ENCODE measurements around the gene ARL15. TPM values are rescaled to one million over a fixed set of nuclear protein-coding genes. Genes with fewer than 3 reads are reported as not detected.

ARL15 gene
- total and polyA plus RNA-seq, 9 of the 15 experiments (the other 6 are each of a cell fraction or from before 2014, with no cell fraction given), result 18.5 to 80.4 (median 57.0) TPM

DNA sequence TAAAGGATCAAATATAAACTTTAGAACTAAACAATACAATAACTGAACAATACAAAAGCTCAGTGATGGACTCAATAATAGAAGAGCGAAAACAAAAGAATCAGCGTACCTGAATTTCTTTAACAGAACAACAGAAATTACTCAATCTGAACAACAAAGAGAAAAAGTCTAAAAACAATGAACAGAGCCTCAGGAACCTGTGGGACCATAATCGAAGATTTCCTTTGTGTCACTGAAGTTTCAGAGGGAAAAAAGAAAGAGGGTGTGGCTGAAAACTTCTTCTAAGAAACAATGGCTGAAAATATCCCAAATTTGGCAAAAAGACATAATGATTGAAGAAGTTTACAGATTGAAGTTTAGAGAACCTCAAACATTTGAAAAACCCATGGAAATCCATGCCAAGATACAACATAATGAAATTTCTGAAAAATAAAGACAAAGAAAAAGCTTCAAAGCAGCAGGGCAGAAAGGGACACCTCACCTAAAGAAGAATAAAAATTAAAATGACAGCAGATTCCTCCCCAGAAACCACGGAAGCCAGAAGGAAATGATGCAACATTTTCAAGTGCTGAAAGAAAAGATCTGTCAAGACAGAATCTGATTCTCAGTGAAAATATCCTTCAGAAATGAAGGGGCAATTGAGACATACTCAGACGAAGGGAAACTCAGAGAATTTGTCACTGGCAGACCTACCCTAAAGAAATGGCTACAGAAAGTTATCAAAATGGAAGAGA lies 288.8 kb downstream of the ARL15 start (continued):
- TF ChIP-seq, protein P1, sequence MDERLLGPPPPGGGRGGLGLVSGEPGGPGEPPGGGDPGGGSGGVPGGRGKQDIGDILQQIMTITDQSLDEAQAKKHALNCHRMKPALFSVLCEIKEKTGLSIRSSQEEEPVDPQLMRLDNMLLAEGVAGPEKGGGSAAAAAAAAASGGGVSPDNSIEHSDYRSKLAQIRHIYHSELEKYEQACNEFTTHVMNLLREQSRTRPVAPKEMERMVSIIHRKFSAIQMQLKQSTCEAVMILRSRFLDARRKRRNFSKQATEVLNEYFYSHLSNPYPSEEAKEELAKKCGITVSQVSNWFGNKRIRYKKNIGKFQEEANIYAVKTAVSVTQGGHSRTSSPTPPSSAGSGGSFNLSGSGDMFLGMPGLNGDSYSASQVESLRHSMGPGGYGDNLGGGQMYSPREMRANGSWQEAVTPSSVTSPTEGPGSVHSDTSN (CRISPR knock-in tag; IDR thresholded peaks at IDR 0.05; ENCODE audit: low read depth), result no peak
- TF ChIP-seq, protein P1 (tag; conservative IDR thresholded peaks at IDR 0.05; ENCODE audit: low read depth), result peak; percentile 92
- peak; percentile 26 for TF ChIP-seq TAF9B (IDR thresholded peaks at IDR 0.05; ENCODE audit: partially characterized antibody)
- no peak for TF ChIP-seq FOSL1 (tag; conservative IDR thresholded peaks at IDR 0.05)
- TF ChIP-seq BCOR (IDR thresholded peaks at IDR 0.05), result no peak
- TF ChIP-seq, protein P2, sequence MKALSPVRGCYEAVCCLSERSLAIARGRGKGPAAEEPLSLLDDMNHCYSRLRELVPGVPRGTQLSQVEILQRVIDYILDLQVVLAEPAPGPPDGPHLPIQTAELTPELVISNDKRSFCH (CRISPR knock-in tag; IDR thresholded peaks at IDR 0.05), result no peak
- TF ChIP-seq, protein P2 (tag; IDR thresholded peaks at IDR 0.05), result no peak
- peak; percentile 93 for TF ChIP-seq CEBPB (tag; IDR thresholded peaks at IDR 0.05)
- TF ChIP-seq JUN (IDR thresholded peaks at IDR 0.05; ENCODE audit: borderline replicate concordance, low read depth, low read length), result 0 out of 2 replicates have a peak, but pooled peaks have one; percentile 7
- TF ChIP-seq JUN (CRISPR knock-in tag; IDR thresholded peaks at IDR 0.05; ENCODE audit: borderline replicate concordance), result no peak
- TF ChIP-seq, protein P3, sequence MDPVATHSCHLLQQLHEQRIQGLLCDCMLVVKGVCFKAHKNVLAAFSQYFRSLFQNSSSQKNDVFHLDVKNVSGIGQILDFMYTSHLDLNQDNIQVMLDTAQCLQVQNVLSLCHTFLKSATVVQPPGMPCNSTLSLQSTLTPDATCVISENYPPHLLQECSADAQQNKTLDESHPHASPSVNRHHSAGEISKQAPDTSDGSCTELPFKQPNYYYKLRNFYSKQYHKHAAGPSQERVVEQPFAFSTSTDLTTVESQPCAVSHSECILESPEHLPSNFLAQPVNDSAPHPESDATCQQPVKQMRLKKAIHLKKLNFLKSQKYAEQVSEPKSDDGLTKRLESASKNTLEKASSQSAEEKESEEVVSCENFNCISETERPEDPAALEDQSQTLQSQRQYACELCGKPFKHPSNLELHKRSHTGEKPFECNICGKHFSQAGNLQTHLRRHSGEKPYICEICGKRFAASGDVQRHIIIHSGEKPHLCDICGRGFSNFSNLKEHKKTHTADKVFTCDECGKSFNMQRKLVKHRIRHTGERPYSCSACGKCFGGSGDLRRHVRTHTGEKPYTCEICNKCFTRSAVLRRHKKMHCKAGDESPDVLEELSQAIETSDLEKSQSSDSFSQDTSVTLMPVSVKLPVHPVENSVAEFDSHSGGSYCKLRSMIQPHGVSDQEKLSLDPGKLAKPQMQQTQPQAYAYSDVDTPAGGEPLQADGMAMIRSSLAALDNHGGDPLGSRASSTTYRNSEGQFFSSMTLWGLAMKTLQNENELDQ (CRISPR knock-in tag; IDR thresholded peaks at IDR 0.05; ENCODE audit: borderline replicate concordance), result no peak
- TF ChIP-seq ZNF24 (IDR thresholded peaks at IDR 0.05), result peak; percentile 51; the same call in 1 of the 2 replicates
- TF ChIP-seq, protein P4, sequence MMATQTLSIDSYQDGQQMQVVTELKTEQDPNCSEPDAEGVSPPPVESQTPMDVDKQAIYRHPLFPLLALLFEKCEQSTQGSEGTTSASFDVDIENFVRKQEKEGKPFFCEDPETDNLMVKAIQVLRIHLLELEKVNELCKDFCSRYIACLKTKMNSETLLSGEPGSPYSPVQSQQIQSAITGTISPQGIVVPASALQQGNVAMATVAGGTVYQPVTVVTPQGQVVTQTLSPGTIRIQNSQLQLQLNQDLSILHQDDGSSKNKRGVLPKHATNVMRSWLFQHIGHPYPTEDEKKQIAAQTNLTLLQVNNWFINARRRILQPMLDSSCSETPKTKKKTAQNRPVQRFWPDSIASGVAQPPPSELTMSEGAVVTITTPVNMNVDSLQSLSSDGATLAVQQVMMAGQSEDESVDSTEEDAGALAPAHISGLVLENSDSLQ (IDR thresholded peaks at IDR 0.05), result peak; percentile 82
- 0 out of 2 replicates have a peak, but pooled peaks have one; percentile 44 for TF ChIP-seq TAF7 (tag; IDR thresholded peaks at IDR 0.05)
- no peak for TF ChIP-seq MTA2 (IDR thresholded peaks at IDR 0.05; ENCODE audit: low read depth)
- peak; percentile 39; the same call in 1 of the 2 replicates for TF ChIP-seq MYC (IDR thresholded peaks at IDR 0.05; ENCODE audit: low read depth, low read length)
- no peak for TF ChIP-seq MYC (CRISPR knock-in tag; IDR thresholded peaks at IDR 0.05; ENCODE audit: borderline replicate concordance, low read depth)
- 0 out of 2 replicates have a peak, but pooled peaks have one; percentile 19 for TF ChIP-seq SMAD4 (CRISPR knock-in tag; conservative IDR thresholded peaks at IDR 0.05)
- peak; percentile 34; the same call in 1 of the 2 replicates for TF ChIP-seq CXXC5 (CRISPR knock-in tag; IDR thresholded peaks at IDR 0.05)
- TF ChIP-seq THRAP3 (IDR thresholded peaks at IDR 0.05; ENCODE audit: borderline replicate concordance), result no peak
- peak; percentile 77 for TF ChIP-seq EP400 (IDR thresholded peaks at IDR 0.05)
- TF ChIP-seq LEF1 (IDR thresholded peaks at IDR 0.05), result peak; percentile 77
- peak; percentile 59; the same call in 1 of the 2 replicates for TF ChIP-seq GABPA (tag; conservative IDR thresholded peaks at IDR 0.05; ENCODE audit: low read depth)

Data from K562 (cell line).